ENCODE measurements around the gene ADAMTS6. TPM values are rescaled to one million over a fixed set of nuclear protein-coding genes. Genes with fewer than 3 reads are reported as not detected.

Gene ADAMTS6
- polyA plus RNA-seq, 1 donor: 2.3 TPM

- no peaks in the 10 kb centered on the region for H3K27me3 ChIP-seq (ENCODE audit: control insufficient read depth, insufficient read depth, low read length)
- H3K27ac ChIP-seq (ENCODE audit: low read length): no peak overlapping the region
- DNase-seq: no peak
- no peak overlapping the region for H3K4me3 ChIP-seq (ENCODE audit: low read length)
- H3K9me3 ChIP-seq (ENCODE audit: control insufficient read depth, low read depth, low read length): no peaks in the 10 kb centered on the region
- peaks cover 8% of the 10 kb centered on the region for H3K4me1 ChIP-seq (ENCODE audit: control insufficient read depth, insufficient read depth, low read length)
- no CpG with 5 or more reads among the region's 2 CpGs for WGBS (ENCODE audit: insufficient coverage, low lambda C conversion rate)
- H3K36me3 ChIP-seq (ENCODE audit: control insufficient read depth, insufficient read depth, low read length): no peaks in the 10 kb centered on the region
These were observed 324.8 kb downstream of the ADAMTS6 start for GRCh38 chr5:65156933-65157332.

- H3K4me1 ChIP-seq (ENCODE audit: control insufficient read depth, insufficient read depth, low read length): peaks cover 20% of the 10 kb centered on the region
- WGBS (ENCODE audit: insufficient coverage, low lambda C conversion rate): no CpG with 5 or more reads among the region's 2 CpGs
- H3K9me3 ChIP-seq (ENCODE audit: control insufficient read depth, low read depth, low read length): no peaks in the 10 kb centered on the region
- peak; percentile 57 to 85 for DNase-seq
- H3K27ac ChIP-seq (ENCODE audit: low read length): peak overlapping the region; percentile 80
- no peak overlapping the region for H3K4me3 ChIP-seq (ENCODE audit: low read length)
- no peaks in the 10 kb centered on the region for H3K36me3 ChIP-seq (ENCODE audit: control insufficient read depth, insufficient read depth, low read length)
- H3K27me3 ChIP-seq (ENCODE audit: control insufficient read depth, insufficient read depth, low read length): no peaks in the 10 kb centered on the region
These were observed 329.6 kb downstream of the ADAMTS6 start for GRCh38 chr5:65152131-65152530.

GRCh38 chr5:65151614-65152013 lies 330.1 kb downstream of the ADAMTS6 start:
- DNase-seq: peak; percentile 79 to 84
- H3K9me3 ChIP-seq (ENCODE audit: control insufficient read depth, low read depth, low read length): no peaks in the 10 kb centered on the region
- no peak overlapping the region for H3K4me3 ChIP-seq (ENCODE audit: low read length)
- no peaks in the 10 kb centered on the region for H3K27me3 ChIP-seq (ENCODE audit: control insufficient read depth, insufficient read depth, low read length)
- 20% methylated on average over 1 of the region's 5 CpGs for WGBS (ENCODE audit: insufficient coverage, low lambda C conversion rate)
- no peaks in the 10 kb centered on the region for H3K36me3 ChIP-seq (ENCODE audit: control insufficient read depth, insufficient read depth, low read length)
- peaks cover 20% of the 10 kb centered on the region for H3K4me1 ChIP-seq (ENCODE audit: control insufficient read depth, insufficient read depth, low read length)
- H3K27ac ChIP-seq (ENCODE audit: low read length): peak overlapping the region; percentile 80

GRCh38 chr5:65150599-65151304 lies 331.0 kb downstream of the ADAMTS6 start:
- H3K27ac ChIP-seq (ENCODE audit: low read length): no peak overlapping the region
- no peak overlapping the region for H3K4me3 ChIP-seq (ENCODE audit: low read length)
- no peaks in the 10 kb centered on the region for H3K9me3 ChIP-seq (ENCODE audit: control insufficient read depth, low read depth, low read length)
- H3K4me1 ChIP-seq (ENCODE audit: control insufficient read depth, insufficient read depth, low read length): peaks cover 20% of the 10 kb centered on the region
- peak; percentile 19 to 67 for DNase-seq
- no peaks in the 10 kb centered on the region for H3K36me3 ChIP-seq (ENCODE audit: control insufficient read depth, insufficient read depth, low read length)
- WGBS (ENCODE audit: insufficient coverage, low lambda C conversion rate): 0% methylated on average over 1 of the region's 6 CpGs
- no peaks in the 10 kb centered on the region for H3K27me3 ChIP-seq (ENCODE audit: control insufficient read depth, insufficient read depth, low read length)

- Histone ChIP-seq H3K4me3 (ENCODE audit: low read length) (no peak overlapping the region), H3K27me3 (ENCODE audit: control insufficient read depth, insufficient read depth, low read length) (no peaks in the 10 kb centered on the region), H3K4me1 (ENCODE audit: control insufficient read depth, insufficient read depth, low read length) (peaks cover 20% of the 10 kb centered on the region), H3K9me3 (ENCODE audit: control insufficient read depth, low read depth, low read length) (no peaks in the 10 kb centered on the region), H3K27ac (ENCODE audit: low read length) (no peak overlapping the region), H3K36me3 (ENCODE audit: control insufficient read depth, insufficient read depth, low read length) (no peaks in the 10 kb centered on the region)
- no CpG with 5 or more reads among the region's 2 CpGs for WGBS (ENCODE audit: insufficient coverage, low lambda C conversion rate)
- DNase-seq: no peak
These were observed 331.9 kb downstream of the ADAMTS6 start for GRCh38 chr5:65149827-65150226.

- Histone ChIP-seq H3K4me3 (ENCODE audit: low read length) (no peak overlapping the region), H3K27ac (ENCODE audit: low read length) (no peak overlapping the region), H3K27me3 (ENCODE audit: control insufficient read depth, insufficient read depth, low read length) (no peaks in the 10 kb centered on the region), H3K9me3 (ENCODE audit: control insufficient read depth, low read depth, low read length) (no peaks in the 10 kb centered on the region), H3K4me1 (ENCODE audit: control insufficient read depth, insufficient read depth, low read length) (no peaks in the 10 kb centered on the region), H3K36me3 (ENCODE audit: control insufficient read depth, insufficient read depth, low read length) (no peaks in the 10 kb centered on the region)
- no CpG with 5 or more reads among the region's 9 CpGs for WGBS (ENCODE audit: insufficient coverage, low lambda C conversion rate)
- DNase-seq: no peak
These were observed 337.4 kb downstream of the ADAMTS6 start for GRCh38 chr5:65144136-65144871.

- Histone ChIP-seq H3K9me3 (ENCODE audit: control insufficient read depth, low read depth, low read length) (no peaks in the 10 kb centered on the region), H3K27ac (ENCODE audit: low read length) (no peak overlapping the region), H3K4me1 (ENCODE audit: control insufficient read depth, insufficient read depth, low read length) (peaks cover 4% of the 10 kb centered on the region), H3K27me3 (ENCODE audit: control insufficient read depth, insufficient read depth, low read length) (no peaks in the 10 kb centered on the region), H3K4me3 (ENCODE audit: low read length) (no peak overlapping the region), H3K36me3 (ENCODE audit: control insufficient read depth, insufficient read depth, low read length) (no peaks in the 10 kb centered on the region)
- peak; percentile 16 to 45 for DNase-seq
- no CpG with 5 or more reads among the region's 3 CpGs for WGBS (ENCODE audit: insufficient coverage, low lambda C conversion rate)
These were observed 339.2 kb downstream of the ADAMTS6 start for GRCh38 chr5:65142511-65143011.

- 100% methylated on average over 1 of the region's 2 CpGs for WGBS (ENCODE audit: insufficient coverage, low lambda C conversion rate)
- Histone ChIP-seq H3K4me3 (ENCODE audit: low read length) (no peak overlapping the region), H3K36me3 (ENCODE audit: control insufficient read depth, insufficient read depth, low read length) (no peaks in the 10 kb centered on the region), H3K4me1 (ENCODE audit: control insufficient read depth, insufficient read depth, low read length) (peaks cover 7% of the 10 kb centered on the region), H3K27ac (ENCODE audit: low read length) (no peak overlapping the region), H3K9me3 (ENCODE audit: control insufficient read depth, low read depth, low read length) (no peaks in the 10 kb centered on the region), H3K27me3 (ENCODE audit: control insufficient read depth, insufficient read depth, low read length) (no peaks in the 10 kb centered on the region)
- no peak for DNase-seq
These were observed 339.7 kb downstream of the ADAMTS6 start for GRCh38 chr5:65142016-65142415.

- Histone ChIP-seq H3K36me3 (ENCODE audit: control insufficient read depth, insufficient read depth, low read length) (no peaks in the 10 kb centered on the region), H3K27ac (ENCODE audit: low read length) (no peak overlapping the region), H3K4me1 (ENCODE audit: control insufficient read depth, insufficient read depth, low read length) (peaks cover 7% of the 10 kb centered on the region), H3K9me3 (ENCODE audit: control insufficient read depth, low read depth, low read length) (no peaks in the 10 kb centered on the region), H3K4me3 (ENCODE audit: low read length) (no peak overlapping the region), H3K27me3 (ENCODE audit: control insufficient read depth, insufficient read depth, low read length) (no peaks in the 10 kb centered on the region)
- no peak for DNase-seq
These were observed 340.2 kb downstream of the ADAMTS6 start for GRCh38 chr5:65141493-65141892.

- peaks cover 7% of the 10 kb centered on the region for H3K4me1 ChIP-seq (ENCODE audit: control insufficient read depth, insufficient read depth, low read length)
- no peaks in the 10 kb centered on the region for H3K9me3 ChIP-seq (ENCODE audit: control insufficient read depth, low read depth, low read length)
- WGBS (ENCODE audit: insufficient coverage, low lambda C conversion rate): no CpG with 5 or more reads among the region's 4 CpGs
- no peaks in the 10 kb centered on the region for H3K36me3 ChIP-seq (ENCODE audit: control insufficient read depth, insufficient read depth, low read length)
- H3K4me3 ChIP-seq (ENCODE audit: low read length): no peak overlapping the region
- no peak overlapping the region for H3K27ac ChIP-seq (ENCODE audit: low read length)
- H3K27me3 ChIP-seq (ENCODE audit: control insufficient read depth, insufficient read depth, low read length): no peaks in the 10 kb centered on the region
- peak; percentile 19 to 63 for DNase-seq
These were observed 344.1 kb downstream of the ADAMTS6 start for GRCh38 chr5:65137631-65138030.
